Right lobe of liver (tissue), 6 donors: ENCODE data around the gene MBOAT2. TPM values are rescaled to one million over a fixed set of nuclear protein-coding genes. Genes with fewer than 3 reads are reported as not detected.

ENCODE experiments used
- ATAC-seq, 4 donors: fragments of 200-7000 bp; cut with Tn5 transposase; one replicate each; pipeline ENCODE4 v1.9.1; 2020; ENCODE audit warnings: mild to moderate bottlenecking in 4 of 4, moderate library complexity in 4 of 4
- DNase-seq, 3 donors: peaks; one replicate each; pipeline ENCODE4 v3.0.0-alpha.2; 2020
- H3K27ac ChIP-seq, 3 donors: fragments of 200-600 bp; one replicate each; pipeline ENCODE4 v1.8.0; 2022
- H3K27me3 ChIP-seq, 2 donors: fragments of 200-600 bp; one replicate each; pipeline ENCODE4 v1.8.0; 2022
- H3K36me3 ChIP-seq, 4 donors: fragments of 200-600 bp; sonication (generic) in 1 of 4; one replicate each; pipeline versions ENCODE4 v1.5.1 to v1.8.0; 2017 to 2022; ENCODE audit warnings: control low read depth in 1 of 4
- H3K4me1 ChIP-seq, 4 donors: fragments of 200-600 bp; sonication (generic) in 1 of 4; one replicate each; pipeline versions ENCODE4 v1.5.1 to v1.8.0; 2017 to 2022; ENCODE audit warnings: control low read depth in 1 of 4
- H3K4me3 ChIP-seq, 3 donors: fragments of 200-600 bp; one replicate each; pipeline ENCODE4 v1.8.0; 2022
- H3K9me3 ChIP-seq, 4 donors: fragments of 200-600 bp; sonication (generic) in 1 of 4; one replicate each; pipeline versions ENCODE4 v1.5.1 to v1.8.0; 2017 to 2022; ENCODE audit warnings: control low read depth in 1 of 4
- POLR2A ChIP-seq: fragments of 450-650 bp; IDR thresholded peaks from one replicate; pipeline ENCODE4 v1.6.1; 2017; ENCODE audit warnings: antibody characterized with exemption, mild to moderate bottlenecking
- WGBS: methylation state at CpG from one replicate; pipeline ENCODE4 v1.1.6; 2018; ENCODE audit warnings: low coverage, low lambda C conversion rate; ENCODE audit not compliant: insufficient coverage; ENCODE audit errors: missing lambda C conversion rate; 5-methylcytosine and 5-hydroxymethylcytosine counted together
- intact Hi-C, 2 donors: fragments of 100-400 bp; cut with DNase I; formaldehyde crosslinking; loops; one replicate each; pipeline versions ENCODE4 v1.11.2 to v1.14.1; 2022
- total RNA-seq, 6 experiments: library from RNA; depleted of rRNA in 2 of 6; stranded (reverse); fragments of >200 nt in 2 of 6; fragmentation: NEBNext Ultra II Directional in 3 of 6; extraction: Animal tissue kit (Norgen Biotek cat#: 25700) in 3 of 6; gene quantifications; one replicate each; pipeline versions ENCODE4 v1.1.0 to v1.2.4, GENCODE V29; 2016 to 2023
- TF ChIP-seq, protein P1 (sequence below), 4 donors: fragments of 200-600 bp in 3 of 4; fragments of 450-650 bp in 1 of 4; IDR thresholded peaks; one replicate each; pipeline versions ENCODE4 v1.5.1 to v1.8.0; 2016 to 2022; ENCODE audit warnings: antibody characterized with exemption in 4 of 4, mild to moderate bottlenecking in 2 of 4
- donor health status: DM: no; HTN: yes; CAD: no.
- donor health status: DM: no; HTN: no; CAD: no.
- donor health status: DM: no; HTN: no; CAD: no.
- donor health status: DM: no; HTN: yes; CAD: no.
- donor health status: DM: no; HTN: yes; CAD: no.

The MBOAT2 gene
- total RNA-seq, 6 experiments from 2014 or later: 0.50 to 1.9 (median 1.5) TPM

DNA sequence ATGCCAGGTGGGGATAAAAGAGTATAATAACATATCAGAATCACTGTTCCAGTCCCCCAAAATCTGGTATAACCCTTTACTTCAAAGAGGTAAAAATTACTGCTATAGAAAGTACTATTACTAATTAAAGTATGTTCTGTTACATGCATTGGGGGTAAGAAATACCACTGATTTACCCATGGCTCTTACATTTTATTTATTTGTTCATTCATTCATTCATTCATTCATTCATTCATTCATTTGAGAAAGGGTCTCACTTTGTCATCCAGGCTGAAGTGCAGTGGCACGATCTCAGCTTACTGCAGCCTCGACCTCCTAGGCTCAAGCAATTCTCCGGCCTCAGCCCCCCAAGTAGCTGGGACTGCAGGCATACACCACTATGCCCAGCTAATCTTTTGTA, 74.4 kb downstream of the MBOAT2 start:
- WGBS: 82% methylated on average over 3 of the region's 3 CpGs

GRCh38 chr2:8927510-8928455, 75.7 kb downstream of the MBOAT2 start:
- ATAC-seq (no peak), DNase-seq (no peak)
- no peak overlapping the region for H3K27ac ChIP-seq
- no peaks in the 10 kb centered on the region for H3K4me1 ChIP-seq
- 72% methylated on average over 14 of the region's 17 CpGs for WGBS
- H3K9me3 ChIP-seq: no peaks in the 10 kb centered on the region
- TF ChIP-seq POLR2A: no peak
- TF ChIP-seq, protein P1, sequence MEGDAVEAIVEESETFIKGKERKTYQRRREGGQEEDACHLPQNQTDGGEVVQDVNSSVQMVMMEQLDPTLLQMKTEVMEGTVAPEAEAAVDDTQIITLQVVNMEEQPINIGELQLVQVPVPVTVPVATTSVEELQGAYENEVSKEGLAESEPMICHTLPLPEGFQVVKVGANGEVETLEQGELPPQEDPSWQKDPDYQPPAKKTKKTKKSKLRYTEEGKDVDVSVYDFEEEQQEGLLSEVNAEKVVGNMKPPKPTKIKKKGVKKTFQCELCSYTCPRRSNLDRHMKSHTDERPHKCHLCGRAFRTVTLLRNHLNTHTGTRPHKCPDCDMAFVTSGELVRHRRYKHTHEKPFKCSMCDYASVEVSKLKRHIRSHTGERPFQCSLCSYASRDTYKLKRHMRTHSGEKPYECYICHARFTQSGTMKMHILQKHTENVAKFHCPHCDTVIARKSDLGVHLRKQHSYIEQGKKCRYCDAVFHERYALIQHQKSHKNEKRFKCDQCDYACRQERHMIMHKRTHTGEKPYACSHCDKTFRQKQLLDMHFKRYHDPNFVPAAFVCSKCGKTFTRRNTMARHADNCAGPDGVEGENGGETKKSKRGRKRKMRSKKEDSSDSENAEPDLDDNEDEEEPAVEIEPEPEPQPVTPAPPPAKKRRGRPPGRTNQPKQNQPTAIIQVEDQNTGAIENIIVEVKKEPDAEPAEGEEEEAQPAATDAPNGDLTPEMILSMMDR (IDR thresholded peaks at IDR 0.05): no peak
- no peak overlapping the region for H3K4me3 ChIP-seq
- no peaks in the 10 kb centered on the region for H3K27me3 ChIP-seq
- no peaks in the 10 kb centered on the region for H3K36me3 ChIP-seq
- intact Hi-C loops: no loop called here

More for the DNA sequence above, 74.4 kb downstream of the MBOAT2 start:
- no peaks in the 10 kb centered on the region for H3K9me3 ChIP-seq
- DNase-seq (no peak), ATAC-seq (no peak)
- no peaks in the 10 kb centered on the region for H3K27me3 ChIP-seq
- intact Hi-C loops: no loop called here
- H3K27ac ChIP-seq: no peak overlapping the region
- no peaks in the 10 kb centered on the region for H3K36me3 ChIP-seq
- no peak overlapping the region for H3K4me3 ChIP-seq
- no peaks in the 10 kb centered on the region for H3K4me1 ChIP-seq
- no peak for TF ChIP-seq POLR2A
- TF ChIP-seq, protein P1 (IDR thresholded peaks at IDR 0.05): no peak

GRCh38 chr2:8926356-8926755, 77.1 kb downstream of the MBOAT2 start:
- H3K9me3 ChIP-seq: no peaks in the 10 kb centered on the region
- WGBS: 86% methylated on average over 8 of the region's 8 CpGs

GRCh38 chr2:8925411-8925810, 78.1 kb downstream of the MBOAT2 start:
- DNase-seq: no peak
- Histone ChIP-seq H3K27ac (no peak overlapping the region), H3K9me3 (no peaks in the 10 kb centered on the region), H3K27me3 (no peaks in the 10 kb centered on the region), H3K36me3 (no peaks in the 10 kb centered on the region), H3K4me1 (no peaks in the 10 kb centered on the region), H3K4me3 (no peak overlapping the region)
- no peak for TF ChIP-seq POLR2A
- TF ChIP-seq, protein P1 (IDR thresholded peaks at IDR 0.05): no peak
- no peak for ATAC-seq
- 24% methylated on average over 2 of the region's 2 CpGs for WGBS
- intact Hi-C loops: no loop called here

More at GRCh38 chr2:8926356-8926755, 77.1 kb downstream of the MBOAT2 start:
- intact Hi-C loops: no loop called here
- H3K36me3 ChIP-seq: no peaks in the 10 kb centered on the region
- no peak for ATAC-seq
- H3K27ac ChIP-seq: no peak overlapping the region
- no peaks in the 10 kb centered on the region for H3K27me3 ChIP-seq
- DNase-seq: no peak
- no peak overlapping the region for H3K4me3 ChIP-seq
- no peaks in the 10 kb centered on the region for H3K4me1 ChIP-seq
- TF ChIP-seq, protein P1 (IDR thresholded peaks at IDR 0.05): no peak
- no peak for TF ChIP-seq POLR2A
